Measurements from ENCODE around the gene FCHSD2.
A peak's percentile ranks its signal among the peaks of the same experiment; 100 is the strongest.
"Not testable (repeated sequence)": the region's sequence is repeated elsewhere in the genome, so short reads cannot be mapped to it uniquely, and the experiment has no call there.

Gene FCHSD2

DNA sequence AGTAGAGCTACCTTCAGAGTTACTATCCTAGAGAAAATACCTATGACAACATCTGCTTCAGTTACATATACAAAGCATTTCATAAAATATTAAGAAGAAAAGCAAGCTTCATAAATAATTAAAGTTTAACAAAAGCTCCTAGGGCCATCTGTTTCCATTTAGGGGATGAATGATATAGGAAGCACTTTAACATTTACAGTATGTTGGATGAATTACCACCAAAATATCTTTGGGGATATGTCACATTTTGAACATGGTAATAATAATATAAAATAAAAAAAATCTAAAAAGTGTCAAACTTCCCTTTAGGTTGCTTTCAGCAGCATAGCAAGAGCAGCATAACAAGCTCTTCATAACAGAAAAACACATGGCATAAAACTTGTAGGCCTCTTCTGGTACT is 223.3 kb downstream of the FCHSD2 start:
- DNase-seq, result peak in 1 of 2 experiments; percentile 14

DNA sequence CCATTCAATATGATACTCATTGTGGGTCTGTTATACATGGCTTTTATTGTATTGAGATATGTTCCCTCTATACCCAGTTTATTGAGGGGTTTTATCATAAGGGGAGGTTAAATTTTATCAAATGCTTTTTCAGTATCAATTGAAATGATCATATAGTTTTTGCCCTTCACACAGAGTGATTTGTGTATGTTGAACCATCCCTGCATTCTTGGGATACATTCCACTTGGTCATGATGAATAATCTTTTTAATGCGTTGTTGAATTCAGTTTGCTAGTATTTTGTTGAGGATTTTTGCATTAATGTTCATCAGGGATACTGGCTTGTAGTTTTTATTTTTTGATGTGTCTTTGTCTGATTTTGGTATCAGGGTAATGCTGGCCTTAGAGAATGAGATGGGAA is 229.9 kb downstream of the FCHSD2 start:
- DNase-seq, result no peak

DNA sequence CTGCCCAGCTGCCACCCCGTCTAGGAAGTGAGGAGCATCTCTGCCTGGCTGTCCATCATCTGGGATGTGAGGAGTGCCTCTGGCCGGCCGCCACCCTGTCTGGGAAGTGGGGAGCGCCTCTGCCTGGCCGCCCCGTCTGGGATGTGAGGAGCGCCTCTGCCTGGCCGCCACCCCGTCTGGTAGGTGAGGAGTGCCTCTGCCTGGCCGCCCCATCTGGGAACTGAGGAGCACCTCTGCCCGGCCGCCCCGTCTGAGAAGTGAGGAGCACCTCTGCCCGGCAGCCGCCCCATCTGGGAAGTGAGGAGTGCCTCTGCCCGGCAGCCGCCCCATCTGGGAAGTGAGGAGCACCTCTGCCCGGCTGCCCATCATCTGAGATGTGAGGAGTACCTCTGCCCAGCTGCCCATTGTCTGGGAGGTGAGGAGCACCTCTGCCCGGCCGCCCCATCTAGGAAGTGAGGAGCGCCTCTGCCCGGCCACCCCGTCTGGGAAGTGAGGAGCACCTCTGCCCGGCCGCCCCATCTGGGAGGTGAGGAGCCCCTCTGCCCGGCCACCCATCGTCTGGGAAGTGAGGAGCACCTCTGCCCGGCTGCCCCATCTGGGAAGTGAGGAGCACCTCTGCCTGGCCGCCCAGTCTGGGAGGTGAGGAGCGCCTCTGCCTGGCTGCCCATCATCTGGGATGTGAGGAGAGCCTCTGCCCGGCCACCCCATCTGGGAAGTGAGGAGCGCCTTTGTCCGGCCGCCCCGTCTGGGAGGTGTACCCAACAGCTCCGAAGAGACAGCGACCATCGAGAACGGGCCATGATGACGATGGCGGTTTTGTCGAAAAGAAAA is 232.3 kb downstream of the FCHSD2 start:
- DNase-seq, result not testable (repeated sequence)

DNA sequence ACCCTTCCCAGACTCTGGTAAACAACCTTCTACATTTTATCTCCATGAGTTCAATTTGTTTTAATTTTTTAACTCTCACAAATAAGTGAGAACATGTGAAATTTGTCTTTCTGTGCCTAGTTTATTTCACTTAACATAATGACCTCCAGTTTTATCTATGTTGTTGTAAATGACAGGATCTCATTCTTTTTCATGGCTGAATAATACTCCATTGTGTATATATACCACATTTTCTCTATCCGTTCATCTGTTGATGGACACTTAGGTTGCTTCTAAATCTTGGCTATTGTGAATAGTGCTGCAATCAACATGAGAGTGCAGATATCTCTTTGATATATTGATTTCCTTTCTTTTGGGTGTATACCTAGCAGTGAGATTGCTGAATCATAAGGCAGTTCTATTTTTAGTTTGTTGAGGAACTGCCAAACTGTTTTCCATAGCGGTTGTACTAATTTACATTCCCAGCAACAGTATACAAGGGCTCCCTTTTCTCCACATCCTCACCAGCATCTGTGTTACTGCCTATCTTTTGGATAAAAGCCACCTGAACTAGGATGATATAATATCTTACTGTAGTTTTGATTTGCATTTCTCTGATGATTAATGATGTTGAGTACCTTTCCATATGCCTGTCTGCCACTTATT is 234.0 kb downstream of the FCHSD2 start:
- no peak for DNase-seq

DNA sequence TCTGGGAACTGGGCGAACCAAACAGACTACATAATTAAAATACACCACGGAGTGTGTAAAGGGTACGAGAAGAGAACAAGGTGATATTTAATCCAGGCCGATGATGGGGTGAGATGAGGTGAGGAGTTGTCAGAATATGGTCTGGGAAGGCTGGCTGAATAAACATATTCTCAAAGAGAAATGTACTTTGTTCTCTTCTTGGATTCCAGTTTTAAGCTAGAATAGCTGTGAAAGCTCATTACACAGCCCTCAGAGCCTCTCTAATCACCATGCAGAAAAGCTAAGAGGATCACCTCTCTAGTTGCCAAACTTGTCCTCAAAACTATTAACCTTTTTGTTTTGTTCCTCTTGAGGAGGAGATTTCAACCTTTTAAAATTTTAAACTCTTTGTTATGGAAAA is 238.1 kb downstream of the FCHSD2 start:
- DNase-seq, result no peak

DNA sequence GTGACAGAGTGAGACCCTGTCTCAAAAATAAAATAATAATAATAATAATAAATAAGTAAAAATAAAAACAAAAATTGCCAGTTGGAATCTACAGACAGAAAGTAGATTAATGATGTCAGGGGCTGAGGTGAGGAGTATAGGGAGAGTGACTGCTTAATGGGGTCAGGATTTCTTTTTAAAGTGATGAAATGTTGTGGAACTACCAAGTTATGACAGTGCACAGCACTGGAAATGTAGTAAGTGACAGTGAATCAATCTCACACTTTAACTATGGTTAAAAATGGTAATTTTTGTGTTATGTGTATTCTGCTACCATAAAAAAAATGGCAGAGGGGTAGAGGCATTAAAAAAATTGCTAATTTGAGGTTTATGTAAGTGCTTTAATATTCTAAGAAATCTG is 240.7 kb downstream of the FCHSD2 start:
- no peak for DNase-seq

DNA sequence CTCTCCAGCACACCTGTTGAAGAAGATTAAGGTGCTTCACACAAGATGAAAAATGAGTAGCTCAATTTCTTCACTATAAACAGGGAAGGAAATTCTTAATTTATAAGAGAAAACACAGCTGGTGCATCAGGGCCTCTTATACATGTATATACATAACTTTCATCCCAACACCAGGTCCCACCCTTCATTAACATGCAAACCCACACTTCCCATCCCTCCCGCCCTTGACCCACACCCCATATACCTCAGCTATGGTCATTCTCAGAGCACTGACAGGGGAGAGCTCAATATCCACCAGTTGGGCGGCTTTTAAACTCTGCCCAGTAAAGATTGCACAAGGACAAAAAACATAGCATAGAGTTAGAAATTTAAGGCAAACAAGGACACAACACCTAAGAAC is 242.1 kb downstream of the FCHSD2 start:
- DNase-seq, result no peak

DNA sequence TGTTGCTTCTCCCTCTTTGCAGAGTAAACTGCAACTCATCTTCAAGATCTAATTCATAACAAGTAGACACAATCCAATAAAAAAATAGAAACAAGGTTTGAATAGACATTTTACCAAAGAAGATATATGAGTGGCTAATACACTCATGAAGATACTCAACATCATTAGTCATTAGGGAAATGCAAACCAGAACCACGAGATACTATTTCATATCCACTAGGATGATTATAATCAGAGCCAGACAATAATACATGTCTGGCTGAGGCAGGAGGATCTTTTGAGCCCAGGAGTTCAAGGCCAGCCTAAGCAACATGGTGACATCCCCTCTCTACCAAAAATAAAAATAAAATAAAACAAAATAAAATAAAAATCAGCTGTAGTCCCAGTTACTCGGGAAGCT is 242.9 kb downstream of the FCHSD2 start:
- no peak for DNase-seq

DNA sequence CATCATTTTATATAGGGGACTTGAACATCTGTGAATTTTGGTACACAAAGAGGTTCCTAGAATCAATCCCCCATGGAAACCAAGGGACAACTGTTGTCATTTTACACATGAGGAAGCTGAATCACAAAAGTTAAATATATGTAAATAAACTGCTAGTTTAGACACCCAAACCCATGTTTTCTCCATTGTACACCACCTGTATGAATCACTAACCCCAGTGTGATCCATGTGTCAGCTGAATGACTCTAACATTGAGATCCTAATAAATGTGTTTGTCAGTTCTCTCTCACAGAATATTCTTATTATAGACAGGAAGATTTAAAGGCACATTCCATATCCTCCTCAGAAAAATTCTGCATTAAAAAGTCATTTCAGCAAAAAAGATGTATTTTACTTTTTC is 244.6 kb downstream of the FCHSD2 start:
- no peak for DNase-seq

DNA sequence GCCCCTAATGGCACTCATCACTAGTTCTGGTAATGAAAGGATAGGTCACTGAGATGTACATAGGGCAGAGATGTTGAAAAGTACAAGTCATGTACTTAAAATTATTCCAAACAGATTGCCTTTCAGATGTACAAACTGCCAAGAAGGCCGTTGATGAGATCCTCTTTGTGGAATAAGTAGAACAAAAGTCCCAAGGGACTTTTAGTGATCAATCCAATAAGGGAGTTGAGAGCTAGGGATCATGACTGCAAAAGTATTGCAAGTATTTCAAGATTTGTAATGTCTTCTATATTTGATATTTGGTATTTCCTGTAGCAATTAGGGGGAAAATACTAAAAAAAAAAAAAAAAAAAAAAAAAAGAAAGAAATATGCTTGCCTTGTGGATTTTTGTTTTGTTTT is 245.7 kb downstream of the FCHSD2 start:
- no peak for DNase-seq

DNA sequence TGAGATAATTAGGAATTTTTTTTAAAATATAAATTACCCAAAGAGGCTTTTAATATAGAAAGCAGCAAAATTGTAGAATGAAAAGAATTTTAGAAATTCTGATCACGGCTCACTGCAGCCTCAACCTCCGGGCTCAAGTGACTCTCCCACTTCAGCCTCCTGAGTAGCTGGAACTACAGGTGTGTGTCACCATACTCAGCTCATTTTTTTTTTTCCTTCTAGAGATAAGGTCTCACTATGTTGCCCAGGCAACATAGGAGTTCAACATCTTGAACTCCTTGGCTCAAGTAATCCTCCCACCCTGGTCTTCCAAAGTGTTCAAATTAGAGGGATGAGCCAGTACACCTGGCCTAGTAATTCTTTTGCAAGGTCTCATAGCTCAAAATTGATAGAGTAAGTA is 251.2 kb downstream of the FCHSD2 start:
- no peak for DNase-seq

DNA sequence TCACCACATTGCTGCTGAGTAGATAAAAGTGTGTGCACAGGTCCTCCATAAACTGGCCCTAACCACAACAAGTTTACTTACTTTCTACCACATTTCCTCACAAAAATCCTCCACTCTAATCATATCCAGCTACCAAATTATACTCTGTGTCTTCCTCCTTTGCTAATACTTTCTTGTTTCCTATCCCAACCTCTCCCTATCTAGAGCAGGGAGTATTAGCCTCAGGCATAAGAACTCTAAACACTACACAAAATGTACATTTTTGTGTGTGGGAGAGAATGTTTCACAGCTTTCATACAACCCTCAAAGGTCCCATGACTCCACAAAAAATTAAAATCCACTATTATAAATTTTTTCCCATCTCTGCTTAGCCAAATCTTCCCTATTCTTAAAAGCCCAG is 255.5 kb downstream of the FCHSD2 start:
- no peak for DNase-seq

DNA sequence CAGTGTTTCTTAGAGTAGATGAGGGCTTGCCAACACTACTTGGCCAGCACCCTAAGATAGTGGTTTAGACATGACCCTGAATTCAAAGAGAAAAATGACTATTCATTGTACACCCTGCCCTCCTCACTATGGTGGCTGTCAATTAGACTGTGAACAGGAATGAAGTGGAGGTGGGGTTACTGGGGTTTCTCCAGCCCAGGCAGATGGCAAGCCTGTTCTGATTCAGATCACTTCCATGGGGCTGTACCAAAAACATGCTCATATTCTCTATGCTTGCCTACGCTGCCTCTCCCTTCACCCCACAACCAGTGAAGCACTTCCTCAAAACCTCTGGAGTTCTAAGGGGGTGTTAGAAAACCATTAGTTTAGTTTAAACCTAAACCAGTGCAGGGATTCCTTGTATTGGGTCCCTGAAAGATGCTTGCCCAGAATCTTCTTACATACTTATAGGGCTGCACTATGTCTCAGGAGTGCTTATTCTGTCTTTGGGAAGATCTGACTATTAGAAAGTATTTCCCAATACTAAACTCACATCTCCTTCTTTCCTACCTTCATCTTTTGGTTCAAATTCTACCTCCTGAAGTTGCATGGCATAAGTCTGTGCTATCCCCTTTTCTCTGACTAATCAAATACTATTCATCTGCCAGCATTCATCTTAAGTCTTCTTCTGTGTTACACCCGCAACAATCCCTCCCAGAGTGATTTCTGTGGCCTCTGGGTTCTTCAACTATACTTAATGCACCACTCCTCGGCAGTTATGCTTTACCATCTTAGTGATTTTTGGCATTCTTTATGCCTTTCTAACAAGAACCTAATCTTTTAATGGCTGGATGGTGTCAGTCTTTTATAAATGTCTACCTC is 256.1 kb downstream of the FCHSD2 start:
- DNase-seq, result no peak

DNA sequence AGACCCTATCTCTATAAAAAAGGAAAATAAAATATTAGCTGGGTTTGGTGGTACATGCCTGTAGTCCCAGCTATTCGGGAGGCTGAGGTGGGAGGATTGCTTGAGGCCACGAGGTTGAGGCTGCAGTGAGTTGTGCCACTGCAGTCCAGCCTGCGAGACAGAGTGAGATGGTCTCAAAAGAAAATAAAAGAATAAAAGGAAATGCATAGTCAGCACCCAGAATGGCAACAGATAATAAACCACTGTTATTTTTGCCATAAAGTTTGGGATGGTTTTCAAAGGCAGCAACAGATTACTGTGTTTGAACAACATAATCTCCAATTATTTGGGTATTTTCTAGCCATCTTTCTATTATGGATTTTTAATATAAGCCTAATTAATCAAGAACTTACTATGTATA is 266.0 kb downstream of the FCHSD2 start:
- DNase-seq, result no peak

DNA sequence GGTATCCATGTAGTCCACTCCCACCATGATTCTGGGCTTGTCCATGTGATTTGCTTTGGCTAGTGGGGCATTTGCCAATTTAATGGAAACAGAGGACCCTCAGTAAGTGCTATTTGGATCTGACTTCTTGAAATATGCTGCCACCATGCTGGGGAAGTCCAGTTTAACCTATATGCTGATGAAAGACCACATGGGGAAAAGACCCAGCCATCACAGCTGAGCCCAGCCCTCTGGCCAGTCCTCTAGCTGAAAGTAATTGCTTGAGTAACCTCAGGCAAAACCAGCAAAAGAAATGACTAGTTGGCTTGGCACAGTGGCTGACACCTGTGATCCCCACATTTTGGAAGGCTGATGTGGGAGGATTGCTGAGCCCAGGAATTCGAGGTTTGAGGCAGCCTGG is 266.4 kb downstream of the FCHSD2 start:
- DNase-seq, result no peak

DNA sequence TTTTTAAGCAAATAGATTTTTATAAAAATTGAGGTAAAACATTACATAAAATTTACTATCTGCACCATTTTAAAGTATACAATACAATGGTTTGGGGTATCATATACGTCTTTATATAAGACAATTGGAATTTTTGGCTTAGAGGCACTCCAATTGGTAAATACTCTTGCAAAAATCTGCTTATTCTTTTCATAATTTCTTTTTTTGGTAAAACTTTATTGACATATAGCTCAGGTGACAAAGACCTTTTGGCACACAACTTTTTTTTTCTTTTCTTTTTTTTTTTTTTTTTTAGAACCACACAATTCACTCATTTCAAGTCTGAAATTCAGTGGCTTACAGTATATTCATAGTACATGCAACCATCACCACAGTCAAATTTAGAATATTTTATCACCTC is 270.1 kb downstream of the FCHSD2 start:
- no peak for DNase-seq

DNA sequence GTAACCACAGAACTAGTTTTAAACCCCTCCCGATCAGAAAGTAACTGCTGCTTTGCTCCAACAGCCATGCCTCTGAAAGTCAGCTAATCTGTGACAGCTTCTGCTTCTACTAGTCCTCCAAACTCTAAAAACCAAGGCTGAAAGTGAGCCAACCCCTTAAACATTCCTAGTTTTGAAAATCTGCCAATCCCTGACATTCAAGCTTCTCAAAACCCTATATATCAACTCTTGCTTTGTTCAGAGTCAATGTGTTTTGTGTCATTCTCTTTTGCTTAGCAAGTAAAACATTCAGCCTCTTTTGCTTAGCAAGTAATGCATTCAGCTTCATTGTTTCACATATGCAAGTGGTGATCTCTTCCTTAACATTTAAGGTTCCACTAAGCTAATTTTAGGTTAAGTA is 271.0 kb downstream of the FCHSD2 start:
- no peak for DNase-seq

DNA sequence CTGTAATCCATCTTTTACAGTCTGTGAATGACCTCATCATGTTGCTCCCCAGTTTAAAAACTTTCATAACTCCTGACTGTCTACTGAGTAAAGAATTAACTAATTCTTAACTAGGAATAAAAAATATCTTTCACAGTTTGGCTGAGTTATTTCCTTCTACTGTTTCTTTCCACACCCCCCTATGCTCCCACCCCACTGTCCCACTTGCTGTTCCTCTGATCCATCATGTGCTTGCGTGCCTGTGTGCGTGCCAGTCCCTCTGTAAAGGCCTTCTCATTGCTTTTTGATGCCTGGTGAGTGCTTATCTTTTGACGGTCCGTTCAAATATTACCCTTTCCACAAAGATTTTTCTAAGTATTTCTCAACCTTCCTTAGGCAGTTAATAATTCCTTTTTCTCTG is 272.3 kb downstream of the FCHSD2 start:
- no peak for DNase-seq

DNA sequence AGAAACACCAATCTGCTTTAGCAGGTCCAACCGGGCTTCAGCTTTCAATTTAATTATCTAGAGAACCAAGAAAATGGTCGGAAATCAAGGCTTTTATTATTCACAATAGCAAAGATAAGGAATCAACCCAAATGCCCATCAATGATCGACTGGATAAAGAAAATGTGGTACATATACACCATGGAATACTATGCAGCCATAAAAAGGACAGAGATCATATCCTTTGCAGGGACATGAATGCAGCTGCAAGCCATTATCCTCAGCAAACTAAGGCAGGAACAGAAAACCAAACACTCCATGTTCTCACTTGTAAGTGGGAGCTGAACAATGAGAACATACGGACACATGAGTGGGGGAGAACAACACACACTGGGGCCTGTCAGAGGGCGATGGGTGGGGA is 274.1 kb downstream of the FCHSD2 start:
- no peak for DNase-seq

DNA sequence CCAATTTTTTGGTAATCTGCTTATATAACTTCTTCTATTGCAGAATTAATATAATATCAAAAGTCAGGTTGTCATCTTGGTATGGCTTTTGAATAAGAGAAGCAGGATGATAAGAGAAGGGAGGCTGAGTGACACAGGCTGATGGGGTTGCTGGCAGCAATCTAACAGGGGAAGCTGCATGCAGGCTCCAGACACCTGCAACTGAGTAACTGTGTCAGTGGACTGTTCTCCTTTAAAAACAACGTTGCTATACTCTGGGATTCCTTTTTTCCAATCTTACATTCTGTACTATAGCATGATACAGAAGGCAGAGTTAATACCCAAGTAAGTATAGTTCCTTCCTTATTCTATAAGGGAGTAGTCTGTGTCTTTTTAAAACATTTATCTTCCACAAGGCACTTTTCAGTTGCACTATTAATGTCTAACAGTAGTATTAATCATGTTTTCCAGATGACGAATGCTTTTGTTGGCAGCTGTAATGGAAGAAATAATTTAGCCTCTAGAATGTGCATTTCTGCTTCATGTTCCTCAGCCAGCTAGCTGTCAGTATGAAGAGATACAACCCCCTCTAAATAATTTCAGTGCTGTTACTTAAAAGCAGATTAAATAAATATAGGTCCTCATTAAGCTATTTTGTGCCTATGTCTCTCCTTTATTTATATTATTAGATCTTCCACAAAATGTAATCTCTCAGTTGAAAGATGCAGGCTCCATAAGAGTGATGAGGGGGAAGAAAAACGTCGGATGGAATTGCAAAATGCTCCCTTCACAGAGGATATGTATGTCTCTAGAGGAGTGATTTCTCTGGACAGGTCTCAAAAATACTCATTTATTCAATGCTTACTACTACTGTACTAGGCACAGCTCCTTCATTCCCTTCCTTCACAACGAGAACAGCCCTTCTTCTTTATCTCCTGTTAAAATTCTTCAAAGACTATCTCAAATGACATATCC is 277.1 kb downstream of the FCHSD2 start:
- DNase-seq, result no peak

DNA sequence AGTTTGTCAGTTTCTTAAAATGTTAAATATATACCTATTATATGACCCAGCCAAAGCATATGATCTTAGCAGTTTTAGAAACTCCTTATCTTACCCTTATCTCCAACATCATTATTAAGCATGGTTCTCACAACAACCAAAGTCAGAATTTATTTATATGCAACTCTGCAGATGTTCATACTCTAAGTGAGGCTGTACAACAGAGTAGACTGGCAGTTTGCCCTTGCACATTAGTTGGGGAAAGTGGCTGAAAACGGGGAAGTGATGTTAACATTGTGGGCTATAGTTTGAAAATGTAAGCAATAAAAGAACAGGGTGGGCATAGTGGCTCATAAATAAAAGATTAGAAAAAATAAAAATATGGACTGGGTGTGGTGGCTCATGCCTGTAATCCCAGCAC is 278.2 kb downstream of the FCHSD2 start:
- no peak for DNase-seq

DNA sequence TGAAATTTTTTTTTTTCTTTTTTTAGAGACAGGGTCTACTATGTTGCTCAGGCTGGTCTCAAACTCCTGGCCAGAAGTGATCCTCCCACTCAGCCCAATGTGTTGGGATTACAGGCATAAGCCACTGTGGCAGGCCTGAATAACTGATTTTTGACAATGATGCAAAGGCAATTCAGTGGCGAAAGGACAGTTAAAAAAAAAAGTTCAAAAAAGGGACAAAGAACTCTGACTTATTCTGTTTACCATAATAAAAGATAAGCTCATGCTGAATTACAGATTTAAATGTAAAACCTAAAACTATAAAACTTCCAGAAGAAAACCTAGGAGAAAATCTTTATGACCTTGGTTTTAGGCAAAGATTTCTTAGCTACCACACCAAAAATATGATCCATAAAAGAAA is 279.0 kb downstream of the FCHSD2 start:
- no peak for DNase-seq

DNA sequence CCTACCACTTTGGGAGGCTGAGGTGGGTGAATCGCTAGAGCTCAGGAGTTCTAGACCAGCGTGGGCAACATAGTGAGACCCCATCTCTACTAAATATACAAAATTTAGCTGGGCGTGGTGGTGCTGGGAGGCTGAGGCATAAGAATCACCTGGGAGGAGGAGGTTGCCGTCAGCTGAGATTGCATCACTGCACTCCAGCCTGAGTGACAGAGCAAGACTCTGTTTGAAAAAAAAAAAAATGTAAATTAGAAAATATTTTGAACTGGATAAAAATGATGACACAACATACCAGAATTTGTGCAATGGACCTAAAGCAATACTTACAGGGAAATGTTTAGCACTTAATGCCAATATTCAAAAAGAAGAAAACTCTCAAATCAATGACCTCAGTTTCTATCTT is 281.5 kb downstream of the FCHSD2 start:
- no peak for DNase-seq

Measured in NCI-H524 (cell line).